HG03342 (cell line): ENCODE results near the gene DUSP14.
"Not testable (repeated sequence)": the region's sequence is repeated elsewhere in the genome, so short reads cannot be mapped to it uniquely, and the experiment has no call there.

Experiments used
- ATAC-seq: cut with Tn5 transposase; IDR thresholded peaks from one replicate; pipeline ENCODE4 v1.9.1; 2021; ENCODE audit warnings: mild to moderate bottlenecking, moderate library complexity; ENCODE audit not compliant: unreplicated experiment

The DUSP14 gene

GRCh38 chr17:37489197-37490001, at the start of gene DUSP14:
Gene DUSP14 (plus strand): TSS chr17:37489891. CDS start chr17:37512273, 22,382 bp downstream.
- peak; percentile 67 for ATAC-seq

- ATAC-seq: no peak
Observed at GRCh38 chr17:37440424-37440823, 49.3 kb upstream of the DUSP14 start.

GRCh38 chr17:37441369-37442014, 48.2 kb upstream of the DUSP14 start:
- not testable (repeated sequence) for ATAC-seq

GRCh38 chr17:37446027-37446426, 43.7 kb upstream of the DUSP14 start:
- ATAC-seq: no peak

- ATAC-seq: no peak
Observed at GRCh38 chr17:37447641-37448040, 42.0 kb upstream of the DUSP14 start.

GRCh38 chr17:37450112-37450511, 39.6 kb upstream of the DUSP14 start:
- no peak for ATAC-seq

GRCh38 chr17:37457801-37458200, 31.9 kb upstream of the DUSP14 start:
- ATAC-seq: not testable (repeated sequence)

- no peak for ATAC-seq
Observed at GRCh38 chr17:37458805-37459204, 30.9 kb upstream of the DUSP14 start.

GRCh38 chr17:37461668-37462067, 28.0 kb upstream of the DUSP14 start:
- no peak for ATAC-seq

- no peak for ATAC-seq
Observed at GRCh38 chr17:37462492-37462891, 27.2 kb upstream of the DUSP14 start.

GRCh38 chr17:37463039-37463438, 26.7 kb upstream of the DUSP14 start:
- no peak for ATAC-seq

GRCh38 chr17:37465069-37465616, 24.5 kb upstream of the DUSP14 start:
- no peak for ATAC-seq

- ATAC-seq: no peak
Observed at GRCh38 chr17:37466471-37466870, 23.2 kb upstream of the DUSP14 start.

- ATAC-seq: no peak
Observed at GRCh38 chr17:37470181-37470580, 19.5 kb upstream of the DUSP14 start.

GRCh38 chr17:37475731-37476420, 13.8 kb upstream of the DUSP14 start:
- no peak for ATAC-seq

- no peak for ATAC-seq
Observed at GRCh38 chr17:37476431-37477120, 13.1 kb upstream of the DUSP14 start.

GRCh38 chr17:37478187-37478586, 11.5 kb upstream of the DUSP14 start:
- ATAC-seq: no peak

- no peak for ATAC-seq
Observed at GRCh38 chr17:37479025-37479424, 10.7 kb upstream of the DUSP14 start.

GRCh38 chr17:37480427-37480826, 9.3 kb upstream of the DUSP14 start:
- no peak for ATAC-seq

GRCh38 chr17:37481001-37481665, 8.6 kb upstream of the DUSP14 start:
- no peak for ATAC-seq
